ELR (cell line): ENCODE data around the gene GIPC2.
"Not testable (repeated sequence)": the region's sequence is repeated elsewhere in the genome, so short reads cannot be mapped to it uniquely, and the experiment has no call there.

Experiments used
- DNase-seq: peaks from one replicate; pipeline ENCODE4 v3.0.0-alpha.2; 2015; ENCODE audit warnings: low read depth

Gene GIPC2, protein sequence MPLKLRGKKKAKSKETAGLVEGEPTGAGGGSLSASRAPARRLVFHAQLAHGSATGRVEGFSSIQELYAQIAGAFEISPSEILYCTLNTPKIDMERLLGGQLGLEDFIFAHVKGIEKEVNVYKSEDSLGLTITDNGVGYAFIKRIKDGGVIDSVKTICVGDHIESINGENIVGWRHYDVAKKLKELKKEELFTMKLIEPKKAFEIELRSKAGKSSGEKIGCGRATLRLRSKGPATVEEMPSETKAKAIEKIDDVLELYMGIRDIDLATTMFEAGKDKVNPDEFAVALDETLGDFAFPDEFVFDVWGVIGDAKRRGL

DNA sequence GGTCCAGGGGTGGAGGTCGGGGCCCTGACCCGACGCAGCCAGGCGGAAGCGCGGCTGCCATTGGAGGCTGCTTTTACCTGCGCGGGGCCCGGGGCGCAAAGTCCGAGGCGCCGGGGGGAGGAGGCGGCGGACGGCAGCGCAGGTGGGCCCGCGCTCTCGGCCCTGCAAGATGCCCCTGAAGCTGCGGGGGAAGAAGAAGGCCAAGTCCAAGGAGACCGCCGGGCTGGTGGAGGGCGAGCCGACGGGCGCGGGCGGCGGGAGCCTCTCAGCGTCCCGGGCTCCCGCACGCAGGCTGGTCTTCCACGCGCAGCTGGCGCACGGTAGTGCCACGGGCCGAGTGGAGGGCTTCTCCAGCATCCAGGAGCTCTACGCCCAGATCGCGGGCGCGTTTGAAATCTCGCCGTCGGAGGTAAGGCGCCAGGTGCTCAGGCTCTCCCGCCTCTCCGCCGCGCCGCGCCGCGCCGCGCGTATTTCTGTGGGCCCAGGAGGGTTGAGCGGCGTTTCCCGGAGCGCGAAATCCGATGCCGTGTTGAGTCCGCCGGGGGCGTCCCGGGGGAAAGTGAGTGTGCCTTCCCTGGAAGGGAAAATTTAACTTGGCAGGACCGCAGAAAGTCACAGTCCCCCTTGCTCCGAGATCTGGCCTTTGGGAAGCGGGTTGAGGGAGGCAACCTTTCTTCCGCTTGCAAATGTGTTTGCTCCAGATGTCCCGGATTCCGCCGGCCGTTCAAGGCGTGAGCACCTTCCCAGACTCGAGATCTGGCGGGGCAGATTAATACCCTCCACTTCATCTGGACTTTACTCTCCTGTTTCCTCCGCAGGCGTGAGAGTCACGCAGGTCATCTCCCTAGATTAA is at the start of gene GIPC2:
Gene GIPC2 (plus strand): TSS at position 41 of the 853 bp plus-strand sequence. CDS start 129 bp downstream, at position 170.
- peak; percentile 49 for DNase-seq

DNA sequence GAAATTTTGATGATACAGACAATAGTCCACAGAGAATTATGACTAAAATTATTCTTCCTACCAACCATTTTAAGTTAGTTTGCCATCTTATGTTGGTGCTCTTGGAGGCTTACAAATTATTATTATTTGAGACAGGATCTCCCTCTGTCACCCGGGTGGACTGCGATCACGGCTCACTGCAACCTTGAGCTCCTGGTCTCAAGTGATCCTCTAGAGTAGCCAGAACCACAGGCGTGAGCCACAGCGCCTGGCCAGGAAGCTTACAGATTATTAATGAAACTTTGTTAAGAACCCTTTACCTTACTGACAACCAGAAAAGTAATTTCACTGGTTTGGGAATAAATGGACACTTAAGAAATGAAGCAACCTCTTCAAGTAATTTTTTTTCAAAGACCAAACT is 49.0 kb upstream of the GIPC2 start:
- DNase-seq: no peak

DNA sequence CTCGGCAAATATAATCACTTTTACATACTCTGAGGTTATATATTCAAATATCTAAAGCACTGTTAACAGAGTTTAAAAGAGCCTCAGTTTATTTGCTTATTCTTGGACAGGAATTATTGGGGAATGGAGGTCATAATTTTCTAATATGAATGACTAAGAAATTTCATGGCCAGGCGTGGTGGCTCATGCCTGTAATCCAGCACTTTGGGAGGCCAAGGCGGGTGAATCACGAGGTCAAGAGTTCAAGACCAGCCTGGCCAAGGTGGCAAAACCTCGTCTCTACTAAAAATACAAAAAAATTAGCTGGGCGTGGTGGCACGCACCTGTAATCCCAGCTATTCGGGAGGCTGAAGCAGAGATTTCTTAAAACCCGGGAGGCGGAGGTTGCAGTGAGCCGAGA is 45.2 kb upstream of the GIPC2 start:
- DNase-seq: peak; percentile 43

DNA sequence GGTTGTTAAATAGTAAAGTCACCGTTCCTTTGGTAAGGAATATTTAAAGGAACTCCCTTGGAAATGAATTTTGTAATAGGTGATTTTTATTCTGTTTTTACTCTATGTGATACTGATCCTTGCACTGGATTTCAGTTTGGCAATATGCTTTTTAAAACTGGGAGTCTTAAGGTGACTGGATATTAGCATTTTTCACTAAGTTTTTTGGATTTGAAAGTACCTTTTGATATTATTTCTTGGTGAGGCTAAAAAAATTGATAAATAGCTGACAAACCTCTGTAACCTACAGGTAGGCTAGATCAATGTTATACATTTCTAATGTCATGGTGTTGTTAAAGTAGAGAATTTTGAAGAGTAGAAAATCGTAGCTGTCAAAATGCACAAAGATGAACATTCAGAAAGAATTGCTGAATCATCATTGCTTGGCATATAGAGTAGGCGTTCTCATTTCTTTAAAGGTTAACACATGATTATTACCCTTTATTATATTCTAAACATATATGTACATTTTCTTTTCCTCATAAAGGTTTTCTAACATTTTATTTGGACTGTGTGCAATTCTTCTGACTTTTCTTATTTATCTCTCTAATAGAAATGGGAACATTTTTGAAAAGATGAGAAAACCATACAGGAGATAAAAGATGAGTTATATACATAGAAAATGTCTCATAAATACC is 42.6 kb upstream of the GIPC2 start:
- peak; percentile 45 for DNase-seq

DNA sequence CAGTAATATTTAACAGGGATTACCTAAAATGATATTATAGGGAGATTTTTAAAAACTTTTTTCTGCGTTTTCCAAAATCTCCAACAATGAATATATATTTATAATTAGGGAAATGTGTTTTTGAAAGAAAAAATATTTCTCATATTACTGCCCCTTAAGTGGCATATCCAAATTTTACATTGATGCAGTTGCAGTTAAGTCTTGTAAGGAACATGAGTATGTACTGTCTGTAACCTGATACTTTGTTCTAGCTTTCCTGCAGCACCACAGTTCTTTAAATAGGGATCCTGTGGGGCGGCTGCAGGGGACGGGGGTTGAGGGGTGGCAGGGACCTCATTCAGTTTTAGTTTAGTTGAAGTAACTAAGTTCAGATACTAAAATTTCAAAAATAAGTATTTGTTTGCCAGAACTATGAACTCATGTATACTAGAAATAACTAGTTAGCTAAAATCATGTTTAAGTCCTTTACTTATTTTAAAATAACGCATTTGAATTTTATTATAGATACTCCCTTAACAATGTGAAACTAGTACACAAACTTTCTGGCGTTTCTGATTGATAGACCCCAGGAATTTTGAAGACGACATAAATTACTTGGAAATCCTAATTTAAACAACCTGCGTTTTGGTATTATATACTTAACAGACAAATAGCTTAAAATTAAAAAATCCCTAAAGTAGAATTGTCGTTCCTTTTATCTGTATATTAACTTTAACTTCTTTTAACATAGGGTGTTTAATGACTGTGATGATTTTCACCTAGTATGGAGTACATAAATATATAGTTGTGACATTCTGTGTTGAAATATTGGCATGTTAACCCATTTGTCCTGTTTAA is 41.7 kb upstream of the GIPC2 start:
- DNase-seq: peak; percentile 93

DNA sequence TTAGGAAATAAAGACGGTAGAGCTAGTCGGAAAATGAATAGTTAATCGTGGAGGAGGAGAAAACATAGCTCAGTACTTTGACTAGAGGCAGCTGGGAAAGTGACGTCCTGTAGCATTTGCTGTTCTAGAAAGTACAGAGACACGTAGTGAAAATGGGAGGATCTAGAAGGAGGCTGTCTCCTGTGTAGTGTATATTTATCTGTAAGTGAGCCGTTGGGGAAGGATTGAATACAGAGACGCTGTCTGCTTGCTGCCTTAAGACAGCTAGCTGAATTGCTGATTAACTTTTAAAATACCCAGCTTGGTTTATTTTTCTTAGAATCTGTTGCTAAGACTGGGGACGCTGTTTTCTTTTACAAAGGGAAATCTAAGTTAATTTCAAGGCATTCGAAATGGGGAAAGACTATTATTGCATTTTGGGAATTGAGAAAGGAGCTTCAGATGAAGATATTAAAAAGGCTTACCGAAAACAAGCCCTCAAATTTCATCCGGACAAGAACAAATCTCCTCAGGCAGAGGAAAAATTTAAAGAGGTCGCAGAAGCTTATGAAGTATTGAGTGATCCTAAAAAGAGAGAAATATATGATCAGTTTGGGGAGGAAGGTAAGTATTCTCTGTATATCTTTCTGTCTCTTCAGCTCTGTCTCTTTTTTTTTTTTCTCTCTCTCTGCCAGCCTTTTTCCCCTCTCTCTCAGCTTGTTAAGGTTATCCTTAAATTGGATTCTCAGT is 40.9 kb upstream of the GIPC2 start, which contains the start of gene DNAJB4:
Gene DNAJB4 (plus strand): TSS at position 221 of the 729 bp plus-strand sequence. CDS start 172 bp downstream, at position 393.
- DNase-seq: peak; percentile 99

DNA sequence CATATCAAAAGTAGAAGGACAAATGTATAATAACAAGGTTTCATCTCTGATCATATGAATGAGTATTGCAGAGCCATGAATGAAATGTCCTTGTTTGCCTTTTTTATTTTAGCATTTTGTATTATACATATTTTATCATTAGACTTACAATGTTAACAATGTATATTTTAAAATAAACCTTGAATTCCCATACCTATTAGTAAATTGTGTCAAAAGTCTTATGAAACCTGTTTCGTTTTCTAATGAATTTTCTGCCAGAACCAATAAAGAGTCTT is 40.4 kb upstream of the GIPC2 start:
- DNase-seq: no peak

DNA sequence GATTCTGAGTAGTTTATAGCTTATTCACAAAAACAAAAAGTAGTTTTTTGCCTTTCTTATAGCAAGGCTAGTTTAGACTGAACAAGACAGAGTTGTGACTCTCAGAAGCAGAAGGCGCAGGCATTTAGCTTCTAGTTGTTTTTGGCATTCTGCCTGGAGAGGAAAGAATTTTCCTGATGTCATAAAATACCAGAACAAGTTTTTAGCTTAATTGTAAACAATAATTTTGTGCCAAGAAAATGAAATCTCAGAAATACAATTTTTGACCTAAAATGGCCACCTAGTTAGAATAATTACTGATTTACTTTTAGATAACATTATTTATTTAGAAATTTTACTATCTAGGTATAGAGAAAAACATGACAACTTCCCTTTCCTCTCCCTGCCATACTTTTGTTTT is 40.0 kb upstream of the GIPC2 start:
- peak; percentile 89 for DNase-seq

DNA sequence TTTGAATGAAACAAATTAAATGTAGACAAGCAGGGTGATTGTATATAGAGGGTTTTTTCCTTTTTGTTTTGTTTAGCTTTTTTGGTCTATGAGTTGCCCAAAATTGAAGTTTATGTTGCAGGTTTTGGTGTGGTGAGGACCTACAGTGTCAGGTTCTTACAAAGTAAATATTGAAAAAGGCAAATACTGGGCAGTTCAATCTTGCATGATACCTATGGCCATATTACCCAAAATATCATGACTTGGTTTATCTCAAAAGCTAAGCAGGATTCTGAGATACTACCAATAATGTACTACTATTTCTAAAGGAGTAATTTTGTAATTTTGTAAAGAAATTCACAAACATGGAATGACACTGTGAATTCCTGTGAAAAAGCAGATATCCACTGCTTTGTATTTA is 39.2 kb upstream of the GIPC2 start:
- no peak for DNase-seq

DNA sequence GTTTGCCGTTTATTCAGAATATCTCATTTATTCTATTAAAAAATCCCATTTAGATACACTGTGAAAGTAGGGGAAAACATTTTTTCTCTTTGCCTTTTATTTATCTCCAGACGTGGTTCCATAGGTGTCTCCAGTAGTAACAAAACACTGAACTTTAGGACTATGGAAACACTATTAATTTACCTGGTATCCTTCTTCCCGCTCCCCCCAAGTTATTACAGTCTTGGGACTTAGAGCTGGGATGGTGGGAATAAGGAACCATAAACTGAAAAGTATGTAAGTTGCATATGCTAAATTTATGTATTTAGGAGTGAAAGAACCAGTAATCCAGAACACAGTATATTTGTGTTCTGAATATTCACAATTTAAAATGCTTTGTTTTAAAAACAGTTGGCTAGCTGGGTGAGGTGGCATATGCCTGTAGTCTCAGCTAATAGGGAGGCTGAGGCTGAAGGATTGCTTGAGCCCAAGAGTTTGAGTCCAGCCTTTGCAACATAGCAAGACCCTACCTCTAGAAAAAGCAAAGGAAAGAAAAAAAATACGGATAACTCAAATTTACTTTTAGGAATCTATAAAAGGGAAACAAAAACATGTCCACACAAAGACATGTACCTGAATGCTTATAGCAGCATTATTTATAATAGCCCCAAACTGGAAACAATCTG is 38.0 kb upstream of the GIPC2 start:
- DNase-seq: no peak

DNA sequence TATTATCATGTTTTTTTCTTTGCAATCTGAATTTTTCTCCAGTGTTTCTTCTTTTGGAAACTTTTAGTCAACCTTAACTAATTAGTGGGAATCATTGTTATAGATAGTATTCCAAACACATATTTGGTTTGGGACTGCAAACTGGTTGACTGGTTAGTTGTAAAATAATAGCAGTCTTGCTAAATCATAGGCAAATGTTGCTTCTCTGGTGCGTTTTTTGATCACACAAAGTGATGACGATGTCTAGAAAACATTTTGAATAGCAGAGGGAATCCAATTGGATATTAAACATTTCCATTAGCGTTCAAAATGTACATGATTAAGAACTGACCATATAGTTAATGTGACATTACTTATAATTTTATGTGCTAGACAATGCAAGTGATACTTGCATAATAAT is 36.5 kb upstream of the GIPC2 start:
- no peak for DNase-seq

DNA sequence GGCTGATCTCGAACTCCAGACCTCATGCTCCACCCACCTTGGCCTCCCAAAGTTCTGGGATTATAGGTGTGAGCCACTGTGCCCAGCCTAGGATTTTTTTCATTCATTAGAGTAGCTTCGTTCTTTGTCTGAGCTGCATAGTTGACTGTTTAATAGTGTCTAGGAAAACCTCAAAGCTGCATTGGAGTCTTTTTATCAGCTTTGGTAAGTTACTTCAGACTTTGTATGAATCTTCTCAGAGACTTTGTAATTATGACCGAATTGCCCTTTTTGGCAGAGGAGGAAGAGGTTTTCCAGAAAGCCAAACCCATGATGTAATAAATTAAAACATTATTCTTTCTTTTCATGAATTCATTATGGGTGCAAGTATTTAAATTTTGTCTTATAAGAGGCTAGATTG is 35.9 kb upstream of the GIPC2 start:
- no peak for DNase-seq

DNA sequence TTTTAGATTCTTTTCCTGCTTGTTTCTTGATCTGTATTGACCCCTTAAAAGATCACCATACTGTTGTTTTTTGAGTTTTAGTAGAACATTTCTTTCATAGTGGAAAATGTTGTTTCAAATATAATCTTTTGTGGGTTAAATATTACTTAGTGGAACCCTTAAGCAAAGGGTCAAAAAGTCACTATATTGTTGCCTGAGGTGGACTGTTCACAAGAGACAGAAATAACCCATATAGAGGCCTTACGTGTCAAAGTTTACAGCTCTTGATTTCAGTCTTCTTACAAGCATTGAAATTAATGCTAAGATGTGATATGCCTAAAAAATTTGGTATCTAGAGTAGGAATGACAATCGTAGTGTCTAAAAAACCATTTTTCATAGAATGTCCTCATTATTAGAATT is 34.7 kb upstream of the GIPC2 start:
- DNase-seq: no peak

DNA sequence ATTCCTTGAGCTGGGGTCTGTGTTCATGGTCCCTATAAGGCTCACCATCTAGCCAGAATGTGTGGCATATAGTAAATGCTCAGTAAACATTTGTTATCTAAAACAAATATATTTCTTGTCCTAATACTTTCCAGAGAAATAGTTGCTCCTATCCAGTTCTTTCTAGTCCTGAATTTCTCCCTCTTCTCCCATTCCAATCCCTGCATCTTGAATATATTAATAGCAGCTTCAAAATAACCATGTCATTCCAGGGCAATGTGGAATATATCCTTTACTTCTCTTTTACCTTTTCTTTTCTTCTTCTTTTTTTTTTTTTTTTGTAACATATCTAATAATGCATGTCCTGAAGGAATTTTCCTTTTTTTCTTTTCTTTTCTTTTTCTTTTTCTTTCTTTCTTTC is 30.6 kb upstream of the GIPC2 start:
- no peak for DNase-seq

DNA sequence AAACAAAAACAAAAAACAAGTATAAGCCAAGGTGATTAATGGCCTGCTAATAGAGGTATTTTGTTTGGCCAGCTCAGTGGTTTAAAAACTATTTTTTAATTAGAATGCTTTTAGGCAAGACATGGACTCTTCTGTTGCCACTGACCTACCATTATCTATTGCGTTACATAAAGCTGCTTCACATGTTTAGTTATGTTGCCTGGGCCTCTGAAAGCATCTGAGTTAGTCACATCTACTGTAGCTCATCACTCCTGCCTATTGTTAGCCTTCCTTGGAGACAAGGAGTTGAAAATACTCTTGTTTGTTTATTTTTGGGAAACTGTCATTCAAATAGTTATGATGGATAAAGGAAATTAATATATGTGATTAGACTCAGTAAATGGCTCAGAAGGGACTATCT is 26.7 kb upstream of the GIPC2 start:
- no peak for DNase-seq

DNA sequence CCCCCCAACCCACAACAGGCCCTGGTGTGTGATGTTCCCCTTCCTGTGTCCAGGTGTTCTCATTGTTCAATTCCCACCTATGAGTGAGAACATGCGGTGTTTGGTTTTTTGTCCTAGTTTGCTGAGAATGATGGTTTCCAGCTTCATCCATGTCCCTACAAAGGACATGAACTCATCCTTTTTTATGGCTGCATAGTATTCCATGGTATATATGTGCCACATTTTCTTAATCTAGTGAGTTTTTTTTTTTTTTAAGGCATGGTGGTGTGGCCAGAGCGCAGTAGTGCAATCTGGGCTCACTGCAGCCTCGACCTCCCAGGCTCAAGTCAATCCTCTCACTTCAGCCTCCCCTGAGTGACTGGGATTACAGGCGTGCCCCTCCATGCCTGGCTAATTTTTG is 24.6 kb upstream of the GIPC2 start:
- not testable (repeated sequence) for DNase-seq

DNA sequence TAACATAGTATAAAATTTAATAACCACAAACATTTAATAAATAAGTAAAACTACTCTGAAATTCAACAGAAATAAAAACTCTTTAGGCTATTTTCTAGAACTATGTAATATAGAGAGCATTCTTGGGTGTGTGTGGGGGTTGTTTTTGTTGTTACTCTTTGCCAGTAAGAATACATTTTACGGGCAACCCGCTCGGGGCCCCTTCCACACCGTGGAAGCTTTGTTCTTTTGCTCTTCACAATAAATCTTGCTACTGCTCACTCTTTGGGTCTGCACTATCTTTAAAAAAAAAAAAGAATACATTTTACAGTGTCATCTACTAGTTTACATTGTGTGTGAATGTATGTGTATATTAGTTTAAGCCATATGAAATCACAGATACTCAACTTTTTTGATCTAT is 16.0 kb upstream of the GIPC2 start:
- no peak for DNase-seq

DNA sequence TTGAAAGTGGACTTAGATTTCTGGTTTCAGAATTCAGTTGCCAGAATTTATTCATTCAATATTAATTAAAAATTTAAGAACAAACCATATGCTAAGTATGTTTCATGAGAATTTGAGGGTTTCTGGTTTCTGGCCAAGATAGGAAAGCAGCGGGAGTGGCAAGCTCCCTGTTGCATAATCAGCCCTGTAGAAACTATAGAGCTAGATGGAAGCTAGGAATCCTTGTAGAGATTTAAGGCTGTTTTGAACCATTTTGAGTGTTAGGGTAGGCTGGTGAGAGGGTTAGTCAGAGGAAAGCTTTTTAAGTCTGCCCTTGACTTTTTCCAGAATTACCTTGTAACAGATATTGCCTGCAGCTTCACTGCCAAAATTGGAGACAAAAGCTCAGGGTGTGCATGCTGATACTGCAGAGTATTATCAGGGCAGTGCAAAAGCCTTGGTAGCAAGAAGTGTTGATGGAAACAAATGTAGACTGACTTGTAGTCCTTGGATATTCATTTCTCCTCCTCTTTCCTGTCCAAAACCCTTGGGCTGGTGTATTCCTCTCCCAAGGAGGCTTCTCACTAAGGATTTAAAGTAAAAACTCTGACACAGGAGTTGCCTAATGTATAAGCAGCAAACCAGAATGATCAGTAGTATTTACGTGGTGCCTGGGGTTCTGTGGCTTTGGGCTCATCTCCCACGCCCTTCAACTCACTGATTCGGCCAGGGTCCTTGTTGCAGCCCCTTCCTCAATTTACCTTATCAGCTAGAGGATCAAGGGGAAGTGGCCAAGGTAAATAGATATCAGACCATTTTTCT is 12.6 kb upstream of the GIPC2 start:
- no peak for DNase-seq

DNA sequence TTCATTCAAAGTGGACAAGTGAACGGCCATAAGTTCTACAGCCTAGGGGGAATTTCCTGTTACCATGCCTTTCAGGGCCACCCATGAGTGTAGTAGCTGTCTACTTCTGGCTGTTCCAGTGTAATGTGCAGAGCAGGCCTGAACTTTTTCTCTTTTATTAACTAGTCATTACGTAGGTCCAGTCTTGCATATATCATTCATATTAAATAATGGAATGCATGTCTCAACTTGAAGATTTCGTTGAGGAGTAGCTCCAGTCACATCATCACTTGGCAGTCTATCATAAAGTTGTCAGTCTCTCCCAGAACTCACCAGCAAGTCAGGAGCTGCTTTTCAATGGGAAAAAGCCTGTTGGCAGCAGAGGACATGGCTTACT is 12.0 kb upstream of the GIPC2 start:
- DNase-seq: no peak

DNA sequence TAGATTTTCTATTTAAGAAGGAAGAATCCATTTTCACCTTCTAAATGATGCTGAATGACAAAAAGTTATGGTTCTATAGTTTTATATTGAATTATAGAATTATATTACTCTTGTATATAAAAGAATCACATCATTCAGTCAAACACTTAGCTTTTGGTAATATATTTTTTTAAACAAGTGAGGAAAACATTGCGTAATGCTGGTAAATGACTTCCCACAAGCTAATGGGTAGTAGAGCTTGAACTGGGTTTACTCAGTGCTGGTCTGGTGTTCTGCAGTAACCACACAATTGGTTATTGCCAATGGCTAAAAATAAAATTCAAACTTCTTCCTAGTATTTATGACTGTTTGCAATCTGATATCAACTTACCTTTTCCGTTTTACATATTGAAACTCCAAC is 10.6 kb upstream of the GIPC2 start:
- DNase-seq: no peak
